Progenitor cell of endocrine pancreas (in vitro differentiated cells): ENCODE results near the gene KLF5. TPM values are rescaled to one million over a fixed set of nuclear protein-coding genes. Genes with fewer than 3 reads are reported as not detected.

ENCODE experiments used
- DNase-seq: peaks from one replicate; pipeline ENCODE4 v3.0.0; 2021; ENCODE audit warnings: low spot score; ENCODE audit not compliant: unreplicated experiment
- H3K27ac Mint-ChIP-seq: 2 replicates; pipeline ENCODE4 v1.8.0; 2021; ENCODE audit warnings: mild to moderate bottlenecking, moderate library complexity, mixed read lengths
- H3K27me3 Mint-ChIP-seq: 2 replicates; pipeline ENCODE4 v1.8.0; 2021; ENCODE audit warnings: mixed read lengths
- H3K36me3 Mint-ChIP-seq: 2 replicates; pipeline ENCODE4 v1.8.0; 2022; ENCODE audit warnings: mixed read lengths; ENCODE audit not compliant: insufficient read depth
- H3K4me1 Mint-ChIP-seq: 2 replicates; pipeline ENCODE4 v1.8.0; 2021; ENCODE audit warnings: low read depth, mixed read lengths
- H3K4me3 Mint-ChIP-seq: 2 replicates; pipeline ENCODE4 v1.8.0; 2021; ENCODE audit warnings: low read depth, mild to moderate bottlenecking, moderate library complexity, mixed read lengths
- H3K9me3 Mint-ChIP-seq: 2 replicates; pipeline ENCODE4 v1.8.0; 2021; ENCODE audit warnings: low read depth, mixed read lengths
- long read RNA-seq: library from polyadenylated mRNA; unstranded; transcript quantifications from one replicate; pipeline ENCODE4 v2.0.0, GENCODE V29; 2020
- total RNA-seq: library from RNA; stranded (reverse); gene quantifications from 2 replicates; pipeline ENCODE4 v1.2.1, GENCODE V29; 2021
- TF ChIP-seq, protein P1 (sequence below): fragments of 200-600 bp; sonication (generic); IDR thresholded peaks from one replicate; pipeline ENCODE4 v1.5.0; 2021; ENCODE audit warnings: antibody characterized with exemption, mild to moderate bottlenecking; ENCODE audit not compliant: unreplicated experiment

Gene KLF5
- total RNA-seq = 111 and 119 TPM in 2 replicates
- long read RNA-seq, partial matches to known transcripts = 8 of 13 reads
- long read RNA-seq, other reads (novel, unspliced or antisense) = 5 of 13 reads

DNA sequence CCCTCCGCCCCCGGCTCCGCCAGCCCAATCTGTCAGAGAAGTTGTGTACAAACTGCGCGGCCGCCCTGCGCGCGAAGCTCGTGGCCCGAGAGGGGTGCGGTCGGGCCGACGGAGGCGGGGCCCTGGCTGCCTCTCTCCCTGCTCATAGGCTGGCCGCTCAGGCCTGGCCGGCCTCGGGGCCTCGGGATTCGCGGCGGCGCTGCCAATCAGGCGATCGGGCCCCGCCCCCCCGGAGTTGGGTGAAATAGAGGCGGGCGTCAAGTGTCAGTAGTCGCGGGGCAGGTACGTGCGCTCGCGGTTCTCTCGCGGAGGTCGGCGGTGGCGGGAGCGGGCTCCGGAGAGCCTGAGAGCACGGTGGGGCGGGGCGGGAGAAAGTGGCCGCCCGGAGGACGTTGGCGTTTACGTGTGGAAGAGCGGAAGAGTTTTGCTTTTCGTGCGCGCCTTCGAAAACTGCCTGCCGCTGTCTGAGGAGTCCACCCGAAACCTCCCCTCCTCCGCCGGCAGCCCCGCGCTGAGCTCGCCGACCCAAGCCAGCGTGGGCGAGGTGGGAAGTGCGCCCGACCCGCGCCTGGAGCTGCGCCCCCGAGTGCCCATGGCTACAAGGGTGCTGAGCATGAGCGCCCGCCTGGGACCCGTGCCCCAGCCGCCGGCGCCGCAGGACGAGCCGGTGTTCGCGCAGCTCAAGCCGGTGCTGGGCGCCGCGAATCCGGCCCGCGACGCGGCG is at the start of gene KLF5:
Gene KLF5 (plus strand): TSS at position 270 of the 724 bp plus-strand sequence. CDS start 323 bp downstream, at position 593.
- Mint-ChIP-seq H3K4me1 (peaks cover 47% of the 10 kb centered on the region), H3K9me3 (no peaks in the 10 kb centered on the region), H3K27me3 (peaks cover 3% of the 10 kb centered on the region), H3K36me3 (peaks cover 17% of the 10 kb centered on the region), H3K4me3 (peak within 1 kb of the TSS; percentile 94), H3K27ac (peak within 1 kb of the TSS; percentile 98)
- peak; percentile 100 for DNase-seq
- TF ChIP-seq, protein P1, sequence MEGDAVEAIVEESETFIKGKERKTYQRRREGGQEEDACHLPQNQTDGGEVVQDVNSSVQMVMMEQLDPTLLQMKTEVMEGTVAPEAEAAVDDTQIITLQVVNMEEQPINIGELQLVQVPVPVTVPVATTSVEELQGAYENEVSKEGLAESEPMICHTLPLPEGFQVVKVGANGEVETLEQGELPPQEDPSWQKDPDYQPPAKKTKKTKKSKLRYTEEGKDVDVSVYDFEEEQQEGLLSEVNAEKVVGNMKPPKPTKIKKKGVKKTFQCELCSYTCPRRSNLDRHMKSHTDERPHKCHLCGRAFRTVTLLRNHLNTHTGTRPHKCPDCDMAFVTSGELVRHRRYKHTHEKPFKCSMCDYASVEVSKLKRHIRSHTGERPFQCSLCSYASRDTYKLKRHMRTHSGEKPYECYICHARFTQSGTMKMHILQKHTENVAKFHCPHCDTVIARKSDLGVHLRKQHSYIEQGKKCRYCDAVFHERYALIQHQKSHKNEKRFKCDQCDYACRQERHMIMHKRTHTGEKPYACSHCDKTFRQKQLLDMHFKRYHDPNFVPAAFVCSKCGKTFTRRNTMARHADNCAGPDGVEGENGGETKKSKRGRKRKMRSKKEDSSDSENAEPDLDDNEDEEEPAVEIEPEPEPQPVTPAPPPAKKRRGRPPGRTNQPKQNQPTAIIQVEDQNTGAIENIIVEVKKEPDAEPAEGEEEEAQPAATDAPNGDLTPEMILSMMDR = no peak

DNA sequence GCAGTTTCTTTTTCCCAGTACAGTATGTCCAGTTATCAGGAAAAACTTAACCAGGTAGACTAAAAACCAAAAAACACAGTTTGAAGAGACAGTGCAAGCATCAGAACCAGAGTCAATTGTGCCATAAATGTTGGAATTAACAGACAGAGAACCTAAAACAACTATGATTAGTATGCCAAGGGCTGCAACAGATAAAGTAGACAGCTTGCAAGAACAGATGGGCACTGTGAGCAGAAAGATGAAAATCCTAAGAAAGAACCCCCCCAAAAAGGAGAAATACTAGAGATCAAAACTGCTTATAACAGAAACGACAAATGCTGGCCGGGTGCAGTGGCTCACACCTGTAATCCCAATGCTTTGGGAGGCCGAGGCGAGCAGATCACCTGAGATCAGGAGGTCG is 47.1 kb upstream of the KLF5 start:
- no peak for DNase-seq
- no peak overlapping the region for H3K27ac Mint-ChIP-seq
- H3K4me1 Mint-ChIP-seq = peaks cover 5% of the 10 kb centered on the region
- TF ChIP-seq, protein P1 = no peak
- H3K36me3 Mint-ChIP-seq = peaks cover 20% of the 10 kb centered on the region
- H3K27me3 Mint-ChIP-seq = no peaks in the 10 kb centered on the region
- H3K9me3 Mint-ChIP-seq = no peaks in the 10 kb centered on the region
- H3K4me3 Mint-ChIP-seq = no peak overlapping the region

DNA sequence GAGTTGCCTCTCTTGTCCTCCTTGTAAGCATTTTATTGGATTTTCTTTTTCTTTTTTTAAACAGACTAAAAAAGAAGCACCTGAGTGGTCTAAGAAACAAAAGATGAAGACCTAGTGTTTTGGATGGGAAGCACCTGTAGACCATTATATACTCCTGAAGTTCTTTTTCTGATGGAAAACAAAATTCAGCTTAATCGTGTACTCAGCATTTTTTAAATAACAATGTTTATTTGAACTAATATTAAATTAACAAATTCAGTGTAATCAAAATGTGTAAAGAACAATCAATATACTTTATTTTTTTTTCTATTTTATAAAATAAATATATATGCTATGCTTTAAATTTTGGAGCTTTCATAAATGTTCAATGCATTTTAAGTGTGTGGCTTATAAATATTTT is 43.0 kb upstream of the KLF5 start:
- TF ChIP-seq, protein P1 = no peak
- Mint-ChIP-seq H3K27me3 (no peaks in the 10 kb centered on the region), H3K9me3 (no peaks in the 10 kb centered on the region), H3K4me1 (peaks cover 5% of the 10 kb centered on the region), H3K4me3 (no peak overlapping the region), H3K27ac (no peak overlapping the region), H3K36me3 (peaks cover 28% of the 10 kb centered on the region)
- DNase-seq = no peak

DNA sequence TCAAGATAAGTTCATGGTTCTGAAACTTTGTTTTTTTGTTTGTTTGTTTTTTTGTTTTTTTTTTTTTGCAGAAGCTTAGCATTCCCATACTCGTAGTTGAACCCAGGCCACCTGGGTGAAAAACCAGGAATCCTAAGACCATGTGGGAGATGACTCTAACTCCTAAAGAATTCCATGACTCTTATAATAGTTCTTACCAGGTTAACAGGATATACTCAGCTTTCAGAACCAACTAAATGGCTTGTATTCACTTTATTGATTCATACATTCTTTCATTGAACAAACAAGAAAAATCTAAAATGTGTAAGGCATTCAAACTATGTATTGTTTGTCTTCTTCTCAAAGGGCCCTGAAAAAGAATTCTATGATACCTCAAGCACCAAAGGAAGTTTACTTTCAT is 40.5 kb upstream of the KLF5 start:
- Mint-ChIP-seq H3K9me3 (no peaks in the 10 kb centered on the region), H3K4me3 (no peak overlapping the region), H3K27me3 (no peaks in the 10 kb centered on the region), H3K36me3 (peaks cover 22% of the 10 kb centered on the region), H3K27ac (peak overlapping the region; percentile 45), H3K4me1 (peaks cover 5% of the 10 kb centered on the region)
- no peak for DNase-seq
- TF ChIP-seq, protein P1 = no peak

DNA sequence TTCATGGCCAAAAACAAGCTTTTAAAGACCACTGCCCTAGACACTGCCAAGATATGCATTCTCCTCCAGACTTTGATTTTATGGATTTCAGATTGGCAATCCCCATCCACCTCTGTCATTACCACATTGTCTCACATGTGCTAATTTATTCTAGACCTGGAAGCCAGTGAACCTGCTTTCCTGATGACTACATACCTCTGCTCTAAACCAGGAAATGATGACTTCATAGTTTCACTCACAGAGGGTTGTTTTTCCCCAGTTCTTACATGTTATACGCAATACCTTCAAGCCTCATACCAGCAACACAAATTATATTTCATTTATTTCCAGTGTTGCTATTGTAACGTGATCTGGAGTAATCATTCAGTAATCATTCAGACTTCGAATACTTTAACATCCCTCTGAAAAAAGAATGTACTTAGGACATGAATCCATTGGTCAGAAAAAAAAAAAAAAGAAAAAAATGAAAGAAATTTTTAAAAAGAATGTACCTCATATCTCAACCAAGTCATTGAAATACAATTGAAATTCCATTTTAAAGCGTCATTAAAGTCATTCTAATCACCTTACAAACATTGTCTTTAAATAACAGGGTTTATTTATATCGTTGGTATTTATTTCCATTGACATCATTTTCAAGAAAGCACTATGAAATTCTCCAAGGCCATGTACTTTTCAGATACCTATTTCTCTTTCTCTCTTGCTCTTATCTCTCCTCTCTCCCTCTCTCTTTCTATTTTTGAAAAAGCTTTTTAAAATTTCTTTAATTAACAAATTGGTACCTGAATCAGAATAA is 33.4 kb upstream of the KLF5 start:
- DNase-seq = no peak
- no peak overlapping the region for H3K4me3 Mint-ChIP-seq
- H3K27ac Mint-ChIP-seq = peak overlapping the region; percentile 63
- no peaks in the 10 kb centered on the region for H3K27me3 Mint-ChIP-seq
- TF ChIP-seq, protein P1 = no peak
- peaks cover 10% of the 10 kb centered on the region for H3K4me1 Mint-ChIP-seq
- H3K9me3 Mint-ChIP-seq = no peaks in the 10 kb centered on the region
- H3K36me3 Mint-ChIP-seq = peaks cover 1% of the 10 kb centered on the region
